GM12872 (cell line): ENCODE measurements around the gene SRP68.

Source experiments
- TF ChIP-seq, protein P1 (sequence below): IDR thresholded peaks from 3 replicates; pipeline ENCODE4 v1.5.1; 2011; ENCODE audit warnings: low read depth, mild to moderate bottlenecking, low read length, moderate library complexity; ENCODE audit not compliant: insufficient read depth

The SRP68 gene

DNA sequence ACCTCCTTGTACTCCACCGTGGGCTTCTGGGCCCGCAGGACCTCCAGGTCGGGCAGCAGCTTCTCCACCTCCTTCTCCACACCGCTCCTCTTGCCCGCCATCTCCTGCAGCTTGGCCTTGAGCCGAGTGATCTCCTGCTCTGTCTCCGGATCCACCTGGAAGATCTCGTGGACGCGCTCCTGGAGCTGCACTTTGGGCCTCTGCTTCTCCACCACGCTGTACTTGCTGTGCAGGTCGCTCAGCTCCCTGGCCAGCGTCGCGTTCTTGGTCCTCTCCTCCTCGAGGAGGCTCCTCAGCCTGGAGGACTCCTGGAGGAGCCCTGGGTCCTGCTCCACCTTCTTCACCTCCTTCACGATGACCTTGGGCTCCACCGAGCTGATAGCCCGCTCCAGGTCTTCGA lies 62.9 kb downstream of the SRP68 start:
- TF ChIP-seq, protein P1, sequence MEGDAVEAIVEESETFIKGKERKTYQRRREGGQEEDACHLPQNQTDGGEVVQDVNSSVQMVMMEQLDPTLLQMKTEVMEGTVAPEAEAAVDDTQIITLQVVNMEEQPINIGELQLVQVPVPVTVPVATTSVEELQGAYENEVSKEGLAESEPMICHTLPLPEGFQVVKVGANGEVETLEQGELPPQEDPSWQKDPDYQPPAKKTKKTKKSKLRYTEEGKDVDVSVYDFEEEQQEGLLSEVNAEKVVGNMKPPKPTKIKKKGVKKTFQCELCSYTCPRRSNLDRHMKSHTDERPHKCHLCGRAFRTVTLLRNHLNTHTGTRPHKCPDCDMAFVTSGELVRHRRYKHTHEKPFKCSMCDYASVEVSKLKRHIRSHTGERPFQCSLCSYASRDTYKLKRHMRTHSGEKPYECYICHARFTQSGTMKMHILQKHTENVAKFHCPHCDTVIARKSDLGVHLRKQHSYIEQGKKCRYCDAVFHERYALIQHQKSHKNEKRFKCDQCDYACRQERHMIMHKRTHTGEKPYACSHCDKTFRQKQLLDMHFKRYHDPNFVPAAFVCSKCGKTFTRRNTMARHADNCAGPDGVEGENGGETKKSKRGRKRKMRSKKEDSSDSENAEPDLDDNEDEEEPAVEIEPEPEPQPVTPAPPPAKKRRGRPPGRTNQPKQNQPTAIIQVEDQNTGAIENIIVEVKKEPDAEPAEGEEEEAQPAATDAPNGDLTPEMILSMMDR = no peak

DNA sequence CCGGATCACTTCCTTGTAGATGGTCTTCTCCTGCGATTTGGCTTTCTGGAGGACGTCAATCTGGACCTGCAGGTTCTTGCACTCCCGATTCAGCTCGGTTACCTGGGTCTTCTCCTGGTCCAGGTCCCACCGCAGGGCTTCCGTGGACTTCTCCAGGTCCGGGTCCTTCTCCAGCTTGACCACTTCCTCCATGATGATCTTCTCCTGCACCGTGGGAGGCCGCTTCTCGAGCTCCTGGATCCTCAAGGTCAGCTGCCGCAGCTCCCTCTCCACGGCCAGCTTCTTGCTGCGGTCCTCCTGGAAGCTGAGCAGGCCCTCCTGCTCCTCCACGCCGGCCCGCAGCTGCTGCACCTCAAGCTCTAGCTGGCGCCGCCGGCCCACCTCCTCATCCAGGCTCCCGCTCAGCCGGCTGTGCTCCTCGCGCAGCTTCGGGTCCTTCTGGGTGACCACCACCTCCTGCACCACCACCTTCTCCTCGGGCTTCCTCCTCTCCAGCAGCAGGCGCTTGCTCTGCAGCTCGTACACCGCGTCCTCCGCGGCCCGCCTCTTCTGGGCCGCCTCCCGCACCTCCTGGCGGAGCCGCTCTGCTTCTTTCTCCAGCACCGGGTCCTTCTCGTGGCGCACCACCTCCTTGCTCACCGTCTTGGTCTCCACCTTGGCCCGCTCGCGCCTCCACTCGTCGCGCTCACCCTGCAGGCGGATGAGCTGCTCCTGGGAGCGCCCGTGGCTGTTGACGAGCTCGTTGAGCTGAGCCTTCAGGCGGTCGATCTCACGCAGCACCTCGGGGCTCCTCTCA lies 63.5 kb downstream of the SRP68 start:
- TF ChIP-seq, protein P1 = no peak

DNA sequence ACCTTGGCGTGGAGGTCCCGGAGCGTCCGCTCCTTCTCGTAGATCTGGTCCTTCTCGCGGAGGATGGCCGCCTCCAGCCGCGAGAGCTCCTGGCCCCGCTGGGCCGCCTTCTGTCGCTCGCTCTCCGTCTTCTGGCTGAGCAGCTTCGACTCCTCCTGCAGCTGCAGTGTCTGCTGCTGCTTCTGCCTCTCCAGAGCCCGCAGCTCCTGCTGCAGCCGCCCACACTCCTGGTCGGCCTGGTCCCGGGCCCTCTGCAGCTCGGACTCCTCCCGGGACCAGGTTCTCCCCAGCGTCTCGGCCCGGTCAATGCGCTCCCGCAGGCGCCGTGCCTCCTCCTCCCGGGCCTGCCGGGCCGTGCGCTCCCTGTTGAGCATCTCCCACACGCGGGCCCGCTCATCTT lies 64.1 kb downstream of the SRP68 start:
- TF ChIP-seq, protein P1 = no peak

DNA sequence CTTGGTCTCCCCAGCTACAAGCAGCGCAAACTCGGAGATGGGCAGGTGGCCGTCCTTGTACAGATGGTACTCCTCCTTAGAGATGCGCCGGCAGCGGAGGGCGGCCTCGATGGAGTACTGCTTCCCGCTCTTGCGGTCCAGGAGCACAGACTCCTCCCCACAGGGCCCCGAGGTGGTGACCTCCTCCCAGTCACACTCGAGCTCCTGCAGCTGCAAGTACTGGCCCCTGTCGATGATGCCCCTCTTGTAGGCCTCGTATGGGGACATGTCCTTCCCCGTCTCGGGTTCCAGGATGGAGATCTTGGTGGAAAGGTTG lies 64.5 kb downstream of the SRP68 start:
- TF ChIP-seq, protein P1 = no peak

DNA sequence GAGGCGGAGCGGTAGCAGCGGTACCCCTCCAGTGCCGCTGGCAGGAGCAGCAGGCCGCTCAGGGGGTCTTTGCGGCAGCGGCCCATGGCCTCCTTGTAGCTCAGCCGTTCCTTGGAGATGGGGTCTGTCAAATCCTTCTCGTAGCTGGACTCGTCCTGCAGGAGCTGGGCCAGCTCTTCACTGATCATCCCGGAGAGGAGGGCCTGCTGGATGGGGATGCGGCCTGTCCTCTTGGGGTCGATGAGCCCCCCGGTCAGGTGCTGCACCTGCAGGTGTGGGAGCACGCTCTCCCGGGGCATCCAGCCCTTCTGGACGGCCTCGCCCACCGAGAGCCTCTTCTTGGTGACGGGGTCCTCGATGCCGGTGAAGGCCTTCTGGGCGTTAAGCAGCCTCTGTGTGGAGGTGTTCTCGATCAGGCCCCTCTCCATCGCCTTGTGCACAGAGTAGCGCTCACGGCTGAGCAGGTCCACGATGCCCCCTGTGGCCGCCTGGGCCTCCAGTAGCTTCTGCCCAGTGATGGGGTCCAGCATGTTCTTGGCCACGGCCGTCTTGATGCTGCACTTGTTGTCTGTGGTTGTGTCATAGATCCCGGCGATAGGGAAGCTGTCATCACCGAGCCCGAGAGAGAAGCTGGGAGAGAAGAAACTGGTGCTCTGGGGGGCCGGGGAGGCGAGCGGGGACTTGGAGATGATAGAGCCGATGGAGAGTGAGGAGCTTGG lies 65.0 kb downstream of the SRP68 start:
- TF ChIP-seq, protein P1 = no peak

DNA sequence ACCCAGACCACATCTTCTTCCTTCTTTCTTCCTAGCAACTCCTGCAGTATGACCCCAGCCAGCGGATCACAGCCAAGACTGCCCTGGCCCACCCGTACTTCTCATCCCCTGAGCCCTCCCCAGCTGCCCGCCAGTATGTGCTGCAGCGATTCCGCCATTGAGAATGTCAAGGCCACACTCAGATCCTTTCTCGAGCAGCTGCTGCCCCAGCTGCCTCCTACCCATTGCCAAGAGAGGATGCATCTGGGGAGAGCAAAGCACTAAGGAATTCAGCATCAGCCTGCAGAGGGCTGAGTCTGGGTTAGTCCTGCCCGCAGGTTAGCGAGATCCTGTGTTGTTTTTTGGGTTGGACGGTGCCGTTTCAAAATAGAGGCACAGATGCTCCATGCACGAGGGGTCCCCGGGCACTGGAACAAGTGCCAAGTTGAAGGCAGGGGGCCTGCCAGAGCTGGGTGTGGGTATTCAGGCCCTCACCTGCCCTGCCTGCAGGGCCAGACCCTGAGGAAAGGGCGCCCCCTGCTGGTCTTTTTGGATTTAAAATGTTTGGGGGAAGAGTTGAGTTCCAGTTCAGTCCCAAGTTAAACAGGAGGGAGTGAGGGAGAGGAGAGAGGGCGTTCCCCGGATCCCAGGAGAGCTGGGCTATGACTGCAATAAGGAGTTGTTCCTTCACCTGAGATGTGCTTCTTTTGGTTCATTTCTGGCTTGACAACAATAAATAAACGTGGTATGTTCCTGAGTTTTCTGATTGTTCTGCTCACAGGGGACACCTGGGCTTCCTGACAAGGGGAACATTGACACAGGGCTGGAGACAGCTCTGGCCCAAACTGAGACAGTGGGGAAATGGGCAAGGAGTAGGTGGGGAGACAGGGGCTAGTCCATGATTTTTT lies 66.8 kb downstream of the SRP68 start:
- TF ChIP-seq, protein P1 = peak; percentile 69

DNA sequence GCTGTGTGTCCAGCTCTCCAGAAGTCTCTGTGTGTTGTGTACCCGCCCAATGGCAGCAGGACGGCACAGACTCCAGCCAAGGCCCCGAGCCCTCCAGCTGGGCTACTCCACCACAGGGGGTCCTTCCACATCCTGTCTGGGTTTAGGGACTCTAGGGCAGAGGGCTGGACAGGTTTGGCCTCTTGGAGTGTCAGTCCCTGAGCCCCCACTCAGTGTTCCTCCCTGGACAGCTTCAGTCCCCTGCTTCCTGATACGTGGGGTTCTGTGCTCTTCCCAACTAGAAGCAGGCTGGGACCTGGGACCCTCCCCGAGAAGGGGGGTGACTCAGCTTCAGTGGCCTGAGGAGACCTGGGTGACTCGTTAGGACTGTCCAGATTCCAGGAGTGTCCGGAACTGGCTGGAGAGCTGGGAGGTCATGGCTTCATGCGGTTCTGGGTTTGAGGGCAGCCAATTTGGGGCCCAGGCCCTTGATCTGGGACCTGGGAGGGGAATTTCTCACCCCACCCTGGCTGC lies 67.5 kb downstream of the SRP68 start:
- TF ChIP-seq, protein P1 = no peak
